ENCODE data around the gene PNN.
A peak's percentile ranks its signal among the peaks of the same experiment; 100 is the strongest.
"Not testable (repeated sequence)": the region's sequence is repeated elsewhere in the genome, so short reads cannot be mapped to it uniquely, and the experiment has no call there.

PNN gene

GRCh38 chr14:39174560-39175444, at the start of gene PNN:
Gene PNN (plus strand): TSS chr14:39175254. CDS start chr14:39175280, 26 bp downstream.
- DNase-seq (ENCODE audit: low spot score), result peak; percentile 99

DNA sequence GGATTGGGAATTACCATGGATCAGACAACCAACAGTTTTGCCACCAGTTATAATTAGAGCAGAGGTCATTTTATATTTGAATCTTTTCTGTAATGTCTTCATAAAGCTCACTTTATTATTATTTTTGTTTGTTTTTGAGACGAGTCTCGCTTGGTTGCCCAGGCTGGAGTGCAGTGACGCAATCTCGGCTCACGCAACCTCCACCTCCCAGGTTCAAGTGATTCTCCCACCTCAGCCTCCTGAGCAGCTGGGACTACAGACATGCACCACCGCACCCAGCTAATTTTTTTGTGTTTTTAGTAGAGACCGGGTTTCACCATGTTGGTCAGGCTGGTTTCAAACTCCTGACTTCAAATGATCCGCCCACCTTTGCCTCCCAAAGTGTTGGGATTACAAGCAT, 37.2 kb upstream of the PNN start:
- DNase-seq (ENCODE audit: low spot score), result not testable (repeated sequence)

GRCh38 chr14:39138440-39138839, 36.6 kb upstream of the PNN start:
- no peak for DNase-seq (ENCODE audit: low spot score)

- no peak for DNase-seq (ENCODE audit: low spot score)
Measured at GRCh38 chr14:39140170-39140569, 34.9 kb upstream of the PNN start.

GRCh38 chr14:39141623-39142022, 33.4 kb upstream of the PNN start:
- DNase-seq (ENCODE audit: low spot score), result not testable (repeated sequence)

DNA sequence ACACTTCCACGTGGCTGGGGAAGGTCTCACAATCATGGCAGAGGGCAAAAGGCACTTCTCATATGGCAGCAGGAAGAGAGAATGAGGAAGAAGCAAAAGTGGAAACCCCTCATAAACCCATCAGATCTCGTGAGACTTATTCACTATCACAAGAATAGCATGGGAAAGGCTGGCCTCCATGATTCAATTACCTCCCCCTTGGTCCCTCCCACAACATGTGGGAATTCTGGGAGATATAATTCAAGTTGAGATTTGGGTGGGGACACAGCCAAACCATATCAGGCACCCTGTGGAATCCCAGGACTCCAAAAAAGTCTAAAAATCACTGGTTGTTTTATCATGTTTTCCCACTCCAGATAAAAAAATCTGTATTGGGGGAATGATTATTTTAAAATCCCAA, 31.8 kb upstream of the PNN start:
- DNase-seq (ENCODE audit: low spot score), result not testable (repeated sequence)

DNA sequence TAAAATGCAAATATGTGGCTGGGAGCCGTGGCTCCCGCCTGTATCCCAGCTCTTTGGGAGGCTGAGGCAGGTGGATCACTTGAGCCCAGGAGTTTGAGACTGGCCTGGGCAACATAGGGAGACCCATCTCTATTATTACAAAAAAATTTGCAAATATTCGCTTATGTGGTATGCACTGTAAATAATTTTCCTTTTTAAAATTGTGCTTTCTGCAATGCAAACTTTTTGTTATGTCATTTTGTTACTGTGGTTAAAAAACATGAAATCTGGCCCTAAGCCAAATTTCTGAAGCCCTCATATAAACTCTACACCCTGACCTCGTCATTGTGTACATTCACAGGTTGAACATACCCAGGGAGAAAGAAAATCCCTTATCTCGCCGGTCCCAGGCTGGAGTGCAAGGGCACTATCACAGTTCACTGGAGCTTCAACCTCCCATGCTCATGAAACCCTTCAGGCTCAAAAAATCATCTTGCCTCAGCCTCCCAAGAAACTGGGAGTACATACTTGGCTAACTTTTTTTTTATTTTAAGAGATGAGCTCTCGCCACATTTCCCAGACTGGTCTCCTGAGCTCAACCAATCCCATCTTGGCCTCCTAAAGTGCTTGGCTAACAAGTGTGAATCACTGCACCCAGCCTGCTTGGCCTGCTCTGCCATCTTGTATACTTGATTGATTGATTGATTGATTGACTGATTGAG, 29.6 kb upstream of the PNN start:
- no peak for DNase-seq (ENCODE audit: low spot score)

GRCh38 chr14:39154594-39155189, 20.4 kb upstream of the PNN start:
- no peak for DNase-seq (ENCODE audit: low spot score)

DNA sequence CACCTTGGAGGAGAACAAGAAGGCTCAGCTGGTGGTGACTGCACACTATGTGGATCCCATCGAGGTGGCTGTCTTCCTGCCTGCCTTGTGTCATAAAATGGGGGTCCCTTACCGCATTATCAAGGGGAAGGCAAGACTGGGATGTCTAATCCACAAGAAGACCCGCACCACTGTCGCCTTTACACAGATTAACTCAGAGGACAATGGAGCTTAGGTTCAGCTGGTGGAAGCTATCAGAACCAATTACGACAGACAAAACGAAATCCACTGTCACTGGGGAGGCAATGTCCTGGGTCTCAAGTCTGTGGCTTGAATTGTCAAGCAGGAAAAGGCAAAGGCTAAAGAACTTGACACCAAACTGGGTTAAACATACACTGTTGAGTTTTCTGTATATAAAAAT, 17.6 kb upstream of the PNN start:
- no peak for DNase-seq (ENCODE audit: low spot score)

DNA sequence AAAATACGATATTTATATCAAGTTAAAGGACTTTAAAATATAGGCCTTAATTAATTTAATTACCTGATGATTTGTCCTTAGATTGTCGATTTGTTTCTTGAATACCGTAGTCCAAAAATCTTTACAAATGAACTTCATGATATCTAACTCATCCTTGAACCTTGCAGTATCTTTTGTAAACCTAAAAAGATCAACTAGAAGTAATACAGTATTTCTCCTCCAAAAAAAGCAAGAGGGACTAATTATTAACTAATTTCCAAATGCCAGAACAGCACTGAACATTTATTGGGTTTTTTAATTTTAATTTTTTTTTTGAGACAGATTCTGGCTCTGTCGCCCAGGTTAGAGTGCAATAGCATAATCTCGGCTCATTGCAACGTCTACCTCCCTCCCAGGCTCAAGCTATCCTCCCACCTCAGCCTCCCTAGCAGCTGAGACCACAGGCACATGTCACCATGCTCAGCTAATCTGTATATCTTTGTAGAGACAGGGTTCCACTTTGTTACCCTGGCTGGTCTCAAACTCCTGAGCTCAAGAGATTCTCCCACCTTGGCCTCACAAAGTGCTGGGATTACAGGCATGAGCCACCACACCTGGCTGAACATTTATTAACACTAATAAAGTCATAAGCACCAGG, 16.7 kb upstream of the PNN start:
- DNase-seq (ENCODE audit: low spot score), result no peak

DNA sequence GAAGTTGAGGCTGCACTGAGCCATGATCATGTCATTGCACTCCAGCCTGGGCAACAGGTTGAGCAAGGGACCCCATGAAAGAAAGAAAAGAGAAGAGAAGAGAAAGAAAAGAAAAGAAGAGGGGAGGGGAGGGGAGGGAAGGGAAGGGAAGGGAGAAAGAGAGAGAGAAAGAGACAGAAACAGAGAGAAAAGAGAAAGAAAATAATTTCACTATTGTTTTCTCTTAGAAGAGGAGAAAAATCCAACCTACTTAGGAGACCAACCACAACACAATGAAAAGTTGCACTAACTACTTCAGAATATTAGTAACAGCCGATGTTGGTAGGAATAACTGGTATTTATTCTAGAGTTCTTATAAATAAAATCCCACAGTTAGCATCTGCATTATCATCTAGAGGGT, 14.6 kb upstream of the PNN start:
- no peak for DNase-seq (ENCODE audit: low spot score)

GRCh38 chr14:39167797-39168320, 7.2 kb upstream of the PNN start:
- not testable (repeated sequence) for DNase-seq (ENCODE audit: low spot score)

DNA sequence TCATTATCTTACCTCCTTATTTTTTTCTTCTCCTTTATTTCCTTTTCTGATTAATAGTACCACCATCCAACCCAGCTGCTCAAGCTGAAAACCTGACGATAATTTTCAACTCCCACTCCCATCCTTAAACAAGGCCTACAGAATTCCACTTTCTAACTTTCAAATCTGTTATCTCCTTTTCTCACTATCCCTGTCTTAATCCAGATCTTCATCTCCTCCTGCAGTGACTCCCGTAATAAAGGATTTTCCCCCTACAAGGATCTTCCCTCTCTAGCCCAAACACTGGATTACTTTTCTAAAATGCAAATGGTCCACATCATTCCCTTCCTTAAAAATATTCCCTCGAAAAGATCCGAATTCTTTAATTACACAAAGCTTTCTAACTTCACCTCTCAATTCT, 6.5 kb upstream of the PNN start:
- no peak for DNase-seq (ENCODE audit: low spot score)

- DNase-seq (ENCODE audit: low spot score), result no peak
Measured at GRCh38 chr14:39169541-39169900, 5.5 kb upstream of the PNN start.

- DNase-seq (ENCODE audit: low spot score), result no peak
Measured at GRCh38 chr14:39173198-39173597, 1.9 kb upstream of the PNN start.

DNA sequence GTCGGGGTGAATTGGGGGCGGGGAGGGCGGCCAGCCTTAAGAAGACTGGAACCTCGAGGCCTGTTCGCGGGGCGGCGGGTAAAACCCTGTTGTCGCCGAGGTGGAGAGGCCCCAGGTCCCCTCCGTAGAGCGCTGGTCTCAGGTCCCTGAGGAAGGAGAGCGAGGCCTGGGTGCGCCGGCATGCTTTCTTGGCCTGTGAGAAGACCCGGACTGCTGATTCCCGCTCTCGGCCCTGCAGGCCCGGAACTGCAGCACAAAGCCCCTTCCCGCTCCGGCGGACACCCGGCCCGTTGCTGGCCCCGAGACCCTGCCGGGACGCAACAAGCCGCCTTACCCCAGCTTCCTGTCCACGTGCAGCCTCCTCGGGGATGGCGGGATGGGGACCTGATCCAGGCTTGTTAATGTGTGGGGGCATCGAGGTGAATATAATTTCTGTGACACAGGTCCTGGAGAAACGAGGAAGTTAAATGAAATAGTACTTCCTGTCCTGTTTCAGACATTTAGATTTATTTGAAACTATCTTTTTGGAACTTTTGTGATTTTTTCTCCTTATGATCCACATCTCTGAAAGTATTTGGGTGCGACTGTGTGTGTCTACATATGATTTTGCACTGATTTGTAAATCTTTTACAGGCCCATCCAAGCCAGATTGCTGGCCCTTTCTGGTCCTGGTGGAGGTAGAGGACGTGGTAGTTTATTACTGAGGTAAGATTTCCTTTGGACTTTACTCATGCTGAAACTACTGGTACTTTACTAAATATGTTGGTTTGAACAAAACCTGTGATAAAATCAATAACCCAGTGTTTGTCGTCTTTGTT, 600 bp downstream of the PNN start:
- DNase-seq (ENCODE audit: low spot score), result peak; percentile 48

- no peak for DNase-seq (ENCODE audit: low spot score)
Measured at GRCh38 chr14:39176263-39177167, 1.5 kb downstream of the PNN start.

DNA sequence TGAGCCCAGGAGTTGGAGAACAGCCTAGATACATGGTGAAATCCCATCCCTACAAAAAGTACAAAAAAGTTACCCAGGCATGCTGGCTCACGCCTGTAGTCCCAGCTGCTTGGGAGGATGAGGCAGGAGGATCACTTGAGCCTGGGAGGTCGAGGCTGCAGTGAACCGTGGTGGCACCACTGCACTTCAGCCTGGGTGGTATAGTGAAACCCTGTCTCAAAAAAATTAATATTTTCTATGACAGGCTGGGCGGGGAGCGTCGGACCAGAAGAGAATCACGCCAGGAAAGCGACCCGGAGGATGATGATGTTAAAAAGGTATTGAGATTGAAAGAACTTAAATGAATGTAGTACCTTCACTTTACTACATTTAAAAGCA, 2.1 kb downstream of the PNN start:
- DNase-seq (ENCODE audit: low spot score), result no peak

GRCh38 chr14:39179042-39179441, 4.0 kb downstream of the PNN start:
- no peak for DNase-seq (ENCODE audit: low spot score)

DNA sequence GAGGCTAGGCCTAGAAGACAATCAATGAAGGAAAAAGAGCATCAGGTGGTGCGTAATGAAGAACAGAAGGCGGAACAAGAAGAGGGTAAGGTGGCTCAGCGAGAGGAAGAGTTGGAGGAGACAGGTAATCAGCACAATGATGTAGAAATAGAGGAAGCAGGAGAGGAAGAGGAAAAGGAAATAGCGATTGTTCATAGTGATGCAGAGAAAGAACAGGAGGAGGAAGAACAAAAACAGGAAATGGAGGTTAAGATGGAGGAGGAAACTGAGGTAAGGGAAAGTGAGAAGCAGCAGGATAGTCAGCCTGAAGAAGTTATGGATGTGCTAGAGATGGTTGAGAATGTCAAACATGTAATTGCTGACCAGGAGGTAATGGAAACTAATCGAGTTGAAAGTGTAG, 5.5 kb downstream of the PNN start:
- no peak for DNase-seq (ENCODE audit: low spot score)
